Keratinocyte (primary cell): ENCODE measurements around the gene PTPRD.

ENCODE experiments used
- EZH2 ChIP-seq: IDR thresholded peaks from one replicate; pipeline ENCODE4 v1.6.1; 2012; ENCODE audit warnings: inconsistent platforms, mild to moderate bottlenecking, low read length, moderate library complexity
- TF ChIP-seq, protein P1 (sequence below), 3 experiments: IDR thresholded peaks in 1 of 3; conservative IDR thresholded peaks in 1 of 3; optimal IDR thresholded peaks in 1 of 3; 2 replicates in 2 of 3; 3 replicates in 1 of 3; pipeline versions ENCODE3 to v1.5.1; 2011; ENCODE audit warnings: low read length in 3 of 3, mild to moderate bottlenecking in 3 of 3, moderate library complexity in 2 of 3, control low read depth in 1 of 3, inconsistent platforms in 1 of 3; ENCODE audit not compliant: insufficient read depth in 2 of 3; ENCODE audit errors: extremely low read depth in 1 of 3

- TF ChIP-seq, protein P1, sequence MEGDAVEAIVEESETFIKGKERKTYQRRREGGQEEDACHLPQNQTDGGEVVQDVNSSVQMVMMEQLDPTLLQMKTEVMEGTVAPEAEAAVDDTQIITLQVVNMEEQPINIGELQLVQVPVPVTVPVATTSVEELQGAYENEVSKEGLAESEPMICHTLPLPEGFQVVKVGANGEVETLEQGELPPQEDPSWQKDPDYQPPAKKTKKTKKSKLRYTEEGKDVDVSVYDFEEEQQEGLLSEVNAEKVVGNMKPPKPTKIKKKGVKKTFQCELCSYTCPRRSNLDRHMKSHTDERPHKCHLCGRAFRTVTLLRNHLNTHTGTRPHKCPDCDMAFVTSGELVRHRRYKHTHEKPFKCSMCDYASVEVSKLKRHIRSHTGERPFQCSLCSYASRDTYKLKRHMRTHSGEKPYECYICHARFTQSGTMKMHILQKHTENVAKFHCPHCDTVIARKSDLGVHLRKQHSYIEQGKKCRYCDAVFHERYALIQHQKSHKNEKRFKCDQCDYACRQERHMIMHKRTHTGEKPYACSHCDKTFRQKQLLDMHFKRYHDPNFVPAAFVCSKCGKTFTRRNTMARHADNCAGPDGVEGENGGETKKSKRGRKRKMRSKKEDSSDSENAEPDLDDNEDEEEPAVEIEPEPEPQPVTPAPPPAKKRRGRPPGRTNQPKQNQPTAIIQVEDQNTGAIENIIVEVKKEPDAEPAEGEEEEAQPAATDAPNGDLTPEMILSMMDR (optimal IDR thresholded peaks at IDR 0.05 in 1 of 3, IDR thresholded peaks at IDR 0.05 in 1 of 3, conservative IDR thresholded peaks at IDR 0.05 in 1 of 3; ENCODE audit: extremely low read depth in 1 of 3, insufficient read depth in 2 of 3, low read length in 3 of 3) = no peak
- no peak for TF ChIP-seq EZH2
Measured at GRCh38 chr9:8514760-8515159, 2098.0 kb downstream of the PTPRD start.
